ENCODE measurements around the gene CDNF. TPM values are rescaled to one million over a fixed set of nuclear protein-coding genes. Genes with fewer than 3 reads are reported as not detected.

Gene CDNF
- total and polyA plus RNA-seq, 10 of the 15 experiments (the other 5 are each of a cell fraction or from before 2014, with no cell fraction given): 0.08 to 1.9 (median 0.77) TPM

DNA sequence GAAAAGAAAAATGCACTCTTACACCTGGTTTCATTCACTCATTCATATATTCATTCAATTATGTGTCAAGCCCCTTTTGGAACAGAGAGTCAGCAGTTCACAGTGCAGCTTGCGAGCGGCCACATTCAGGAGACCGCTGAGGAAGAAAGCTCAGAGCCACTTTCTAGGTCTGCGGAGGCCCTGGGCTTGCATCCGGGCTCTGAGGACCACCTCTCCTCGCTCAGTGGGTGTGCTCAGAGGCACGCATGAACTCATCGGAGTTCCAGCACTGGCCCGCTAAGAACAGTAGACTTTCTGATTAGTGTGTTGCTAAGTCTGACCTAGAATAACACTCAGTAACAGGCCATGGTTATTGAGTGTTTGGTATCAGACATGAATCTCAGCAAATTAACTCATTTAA, 61.3 kb downstream of the CDNF start:
- H3K4me2 ChIP-seq (ENCODE audit: control insufficient read depth, insufficient read depth): no peak overlapping the region
- no peak overlapping the region for H2AFZ ChIP-seq (ENCODE audit: control insufficient read depth, low read depth, low read length)
- no peaks in the 10 kb centered on the region for H3K79me2 ChIP-seq (ENCODE audit: control insufficient read depth, insufficient read depth, low read length)
- ChIA-PET CTCF (no interaction called here), RAD21 (ENCODE audit: unreplicated experiment) (no interaction called here), SMC1A (ENCODE audit: uncharacterized antibody, unreplicated experiment) (no interaction called here), POLR2A (no interaction called here)
- intact Hi-C loops (cut with micrococcal nuclease; ENCODE audit: unreplicated experiment): no loop called here
- 59% methylated on average over 9 of the region's 9 CpGs for WGBS (ENCODE audit: insufficient coverage, insufficient replicate concordance, low lambda C conversion rate, missing lambda C conversion rate)
- BruUV-seq (replicated peaks): no TSS peak
- ATAC-seq: no peak
- no peaks in the 10 kb centered on the region; the same call in 1 of the 2 replicates for H4K20me1 ChIP-seq (ENCODE audit: control insufficient read depth, insufficient read depth)
- no peak overlapping the region for H3K27ac ChIP-seq (ENCODE audit: control insufficient read depth, insufficient read depth)
- no peak overlapping the region for H3K9ac ChIP-seq (ENCODE audit: control insufficient read depth, insufficient read depth, low read length)
- H3K36me3 ChIP-seq (ENCODE audit: control insufficient read depth in 2 of 2, insufficient read depth in 2 of 2, low read length in 1 of 2): no peaks in the 10 kb centered on the region
- no peaks in the 10 kb centered on the region; a peak in 1 of 4 replicates for H3K27me3 ChIP-seq (replicated peaks in 1 of 2; ENCODE audit: control insufficient read depth in 2 of 2, insufficient read depth in 2 of 2, low read length in 1 of 2)
- H3K4me1 ChIP-seq (ENCODE audit: control insufficient read depth, insufficient read depth, low read length): no peaks in the 10 kb centered on the region
- DNase-seq (ENCODE audit: low read depth, low spot score): no peak
- in situ Hi-C loops (cut with MboI): no loop called here
- H3K4me3 ChIP-seq: no peak overlapping the region
- no peak for FAIRE-seq
- H3K9me3 ChIP-seq (replicated peaks; ENCODE audit: control insufficient read depth, insufficient read depth, low read length): no peaks in the 10 kb centered on the region
- TF ChIP-seq ZNF592 (IDR thresholded peaks at IDR 0.05) (no peak), ZNF217 (IDR thresholded peaks at IDR 0.05) (no peak), RELB (IDR thresholded peaks at IDR 0.05; ENCODE audit: low read depth) (no peak), IRF4 (IDR thresholded peaks at IDR 0.05; ENCODE audit: low read depth, low read length) (no peak), STAT3 (IDR thresholded peaks at IDR 0.05; ENCODE audit: low read depth, low read length) (no peak), HDAC2 (IDR thresholded peaks at IDR 0.05) (no peak), GATAD2B (conservative IDR thresholded peaks at IDR 0.05; ENCODE audit: low read depth) (no peak), ETV6 (conservative IDR thresholded peaks at IDR 0.05 in 1 of 2, IDR thresholded peaks at IDR 0.05 in 1 of 2; ENCODE audit: borderline replicate concordance in 1 of 2, low read depth in 1 of 2) (no peak), KLF5 (IDR thresholded peaks at IDR 0.05; ENCODE audit: partially characterized antibody) (no peak), MXI1 (IDR thresholded peaks at IDR 0.05; ENCODE audit: low read depth, low read length) (no peak)
- TF ChIP-seq, protein P1, sequence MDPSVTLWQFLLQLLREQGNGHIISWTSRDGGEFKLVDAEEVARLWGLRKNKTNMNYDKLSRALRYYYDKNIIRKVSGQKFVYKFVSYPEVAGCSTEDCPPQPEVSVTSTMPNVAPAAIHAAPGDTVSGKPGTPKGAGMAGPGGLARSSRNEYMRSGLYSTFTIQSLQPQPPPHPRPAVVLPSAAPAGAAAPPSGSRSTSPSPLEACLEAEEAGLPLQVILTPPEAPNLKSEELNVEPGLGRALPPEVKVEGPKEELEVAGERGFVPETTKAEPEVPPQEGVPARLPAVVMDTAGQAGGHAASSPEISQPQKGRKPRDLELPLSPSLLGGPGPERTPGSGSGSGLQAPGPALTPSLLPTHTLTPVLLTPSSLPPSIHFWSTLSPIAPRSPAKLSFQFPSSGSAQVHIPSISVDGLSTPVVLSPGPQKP (IDR thresholded peaks at IDR 0.05; ENCODE audit: low read depth, low read length): no peak
- TF ChIP-seq, protein P2, sequence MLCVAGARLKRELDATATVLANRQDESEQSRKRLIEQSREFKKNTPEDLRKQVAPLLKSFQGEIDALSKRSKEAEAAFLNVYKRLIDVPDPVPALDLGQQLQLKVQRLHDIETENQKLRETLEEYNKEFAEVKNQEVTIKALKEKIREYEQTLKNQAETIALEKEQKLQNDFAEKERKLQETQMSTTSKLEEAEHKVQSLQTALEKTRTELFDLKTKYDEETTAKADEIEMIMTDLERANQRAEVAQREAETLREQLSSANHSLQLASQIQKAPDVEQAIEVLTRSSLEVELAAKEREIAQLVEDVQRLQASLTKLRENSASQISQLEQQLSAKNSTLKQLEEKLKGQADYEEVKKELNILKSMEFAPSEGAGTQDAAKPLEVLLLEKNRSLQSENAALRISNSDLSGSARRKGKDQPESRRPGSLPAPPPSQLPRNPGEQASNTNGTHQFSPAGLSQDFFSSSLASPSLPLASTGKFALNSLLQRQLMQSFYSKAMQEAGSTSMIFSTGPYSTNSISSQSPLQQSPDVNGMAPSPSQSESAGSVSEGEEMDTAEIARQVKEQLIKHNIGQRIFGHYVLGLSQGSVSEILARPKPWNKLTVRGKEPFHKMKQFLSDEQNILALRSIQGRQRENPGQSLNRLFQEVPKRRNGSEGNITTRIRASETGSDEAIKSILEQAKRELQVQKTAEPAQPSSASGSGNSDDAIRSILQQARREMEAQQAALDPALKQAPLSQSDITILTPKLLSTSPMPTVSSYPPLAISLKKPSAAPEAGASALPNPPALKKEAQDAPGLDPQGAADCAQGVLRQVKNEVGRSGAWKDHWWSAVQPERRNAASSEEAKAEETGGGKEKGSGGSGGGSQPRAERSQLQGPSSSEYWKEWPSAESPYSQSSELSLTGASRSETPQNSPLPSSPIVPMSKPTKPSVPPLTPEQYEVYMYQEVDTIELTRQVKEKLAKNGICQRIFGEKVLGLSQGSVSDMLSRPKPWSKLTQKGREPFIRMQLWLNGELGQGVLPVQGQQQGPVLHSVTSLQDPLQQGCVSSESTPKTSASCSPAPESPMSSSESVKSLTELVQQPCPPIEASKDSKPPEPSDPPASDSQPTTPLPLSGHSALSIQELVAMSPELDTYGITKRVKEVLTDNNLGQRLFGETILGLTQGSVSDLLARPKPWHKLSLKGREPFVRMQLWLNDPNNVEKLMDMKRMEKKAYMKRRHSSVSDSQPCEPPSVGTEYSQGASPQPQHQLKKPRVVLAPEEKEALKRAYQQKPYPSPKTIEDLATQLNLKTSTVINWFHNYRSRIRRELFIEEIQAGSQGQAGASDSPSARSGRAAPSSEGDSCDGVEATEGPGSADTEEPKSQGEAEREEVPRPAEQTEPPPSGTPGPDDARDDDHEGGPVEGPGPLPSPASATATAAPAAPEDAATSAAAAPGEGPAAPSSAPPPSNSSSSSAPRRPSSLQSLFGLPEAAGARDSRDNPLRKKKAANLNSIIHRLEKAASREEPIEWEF (IDR thresholded peaks at IDR 0.05; ENCODE audit: insufficient replicate concordance, low read depth, low read length): no peak
